BJ (cell line): ENCODE measurements around the gene IL1RAPL1. TPM values are rescaled to one million over a fixed set of nuclear protein-coding genes. Genes with fewer than 3 reads are reported as not detected.

Experiments
- CTCF ChIA-PET: fragments of 350-600 bp; formaldehyde crosslinking; extraction: SDS; loops from one replicate; lab custom pipeline; 2021; ENCODE audit warnings: antibody characterized with exemption, inconsistent platforms; lab: Yijun Ruan, JAX
- POLR2A ChIA-PET: fragments of 300-600 bp; sonication (Branson Sonifier 250); formaldehyde crosslinking; extraction: SDS; loops from one replicate; lab custom pipeline; 2021; ENCODE audit warnings: antibody characterized with exemption; lab: Charles Lee
- DNase-seq: peaks from one replicate; pipeline ENCODE4 v3.0.0-alpha.2; 2011; ENCODE audit warnings: low read depth
- H3K27me3 ChIP-seq: 2 replicates; pipeline ENCODE4 v1.6.0; 2011; ENCODE audit warnings: low read length; ENCODE audit not compliant: control insufficient read depth, insufficient read depth
- H3K36me3 ChIP-seq: 2 replicates; pipeline ENCODE4 v1.5.1; 2011; ENCODE audit warnings: low read length; ENCODE audit not compliant: control insufficient read depth, insufficient read depth
- H3K4me3 ChIP-seq: 2 replicates; pipeline ENCODE4 v1.5.1; 2011; ENCODE audit warnings: low read depth, mild to moderate bottlenecking, control low read depth, low read length
- polyA plus RNA-seq: library from polyadenylated mRNA; depleted of rRNA; stranded (reverse); fragments of >200 nt; gene quantifications from 2 replicates; pipeline ENCODE4 v1.2.3, GENCODE V29; 2011
- TF ChIP-seq, protein P1 (sequence below): IDR thresholded peaks from 2 replicates; pipeline ENCODE4 v1.5.1; 2011; ENCODE audit warnings: low read depth, mild to moderate bottlenecking, control low read depth, inconsistent platforms, low read length, moderate library complexity; ENCODE audit not compliant: insufficient read depth

IL1RAPL1 gene
- polyA plus RNA-seq, 1 experiment, result 0.02 TPM

DNA sequence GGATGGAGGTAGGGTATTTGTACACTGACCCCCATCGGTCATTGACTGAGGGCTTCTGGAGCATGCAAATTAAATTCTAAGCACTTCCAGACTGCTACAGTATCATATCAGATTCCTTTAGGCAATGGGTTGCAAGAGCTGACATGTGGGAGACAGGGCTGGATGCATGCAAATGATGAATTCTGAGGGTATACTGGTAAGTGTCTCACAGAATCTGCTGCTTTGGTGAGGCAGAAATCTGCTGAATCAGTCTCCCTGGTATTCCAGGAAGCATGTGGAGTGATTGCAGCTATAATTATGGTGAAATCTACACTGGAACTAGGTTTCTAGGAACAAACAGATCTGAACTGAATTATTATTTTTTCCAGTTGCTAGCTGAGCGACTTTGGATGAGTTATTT lies 943.3 kb downstream of the IL1RAPL1 start:
- H3K4me3 ChIP-seq, result no peak overlapping the region
- ChIA-PET CTCF (no interaction called here), POLR2A (no interaction called here)
- H3K27me3 ChIP-seq, result no peaks in the 10 kb centered on the region
- no peaks in the 10 kb centered on the region for H3K36me3 ChIP-seq
- DNase-seq, result no peak
- TF ChIP-seq, protein P1, sequence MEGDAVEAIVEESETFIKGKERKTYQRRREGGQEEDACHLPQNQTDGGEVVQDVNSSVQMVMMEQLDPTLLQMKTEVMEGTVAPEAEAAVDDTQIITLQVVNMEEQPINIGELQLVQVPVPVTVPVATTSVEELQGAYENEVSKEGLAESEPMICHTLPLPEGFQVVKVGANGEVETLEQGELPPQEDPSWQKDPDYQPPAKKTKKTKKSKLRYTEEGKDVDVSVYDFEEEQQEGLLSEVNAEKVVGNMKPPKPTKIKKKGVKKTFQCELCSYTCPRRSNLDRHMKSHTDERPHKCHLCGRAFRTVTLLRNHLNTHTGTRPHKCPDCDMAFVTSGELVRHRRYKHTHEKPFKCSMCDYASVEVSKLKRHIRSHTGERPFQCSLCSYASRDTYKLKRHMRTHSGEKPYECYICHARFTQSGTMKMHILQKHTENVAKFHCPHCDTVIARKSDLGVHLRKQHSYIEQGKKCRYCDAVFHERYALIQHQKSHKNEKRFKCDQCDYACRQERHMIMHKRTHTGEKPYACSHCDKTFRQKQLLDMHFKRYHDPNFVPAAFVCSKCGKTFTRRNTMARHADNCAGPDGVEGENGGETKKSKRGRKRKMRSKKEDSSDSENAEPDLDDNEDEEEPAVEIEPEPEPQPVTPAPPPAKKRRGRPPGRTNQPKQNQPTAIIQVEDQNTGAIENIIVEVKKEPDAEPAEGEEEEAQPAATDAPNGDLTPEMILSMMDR, result no peak

DNA sequence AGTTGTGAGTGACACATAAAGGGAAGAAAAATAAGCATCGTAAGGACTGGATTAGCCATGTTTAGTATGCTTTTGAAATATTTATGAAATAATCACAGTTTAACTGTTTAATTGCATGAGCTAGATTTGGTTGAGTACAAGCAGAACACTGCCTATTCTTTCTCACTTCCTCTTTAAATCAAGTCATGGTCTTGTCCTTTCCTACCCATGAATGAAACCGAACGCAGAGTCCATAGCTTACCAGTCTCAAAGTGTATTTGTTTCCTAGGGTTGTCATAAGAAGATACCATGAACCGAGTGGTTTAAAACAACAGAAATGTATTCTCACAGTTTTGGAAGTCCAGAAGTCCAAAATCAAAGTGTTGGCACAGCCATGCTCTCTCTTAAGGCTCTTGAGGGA lies 944.1 kb downstream of the IL1RAPL1 start:
- ChIA-PET CTCF (no interaction called here), POLR2A (no interaction called here)
- Histone ChIP-seq H3K36me3 (no peaks in the 10 kb centered on the region), H3K4me3 (no peak overlapping the region), H3K27me3 (no peaks in the 10 kb centered on the region)
- TF ChIP-seq, protein P1, result no peak
- DNase-seq, result no peak

DNA sequence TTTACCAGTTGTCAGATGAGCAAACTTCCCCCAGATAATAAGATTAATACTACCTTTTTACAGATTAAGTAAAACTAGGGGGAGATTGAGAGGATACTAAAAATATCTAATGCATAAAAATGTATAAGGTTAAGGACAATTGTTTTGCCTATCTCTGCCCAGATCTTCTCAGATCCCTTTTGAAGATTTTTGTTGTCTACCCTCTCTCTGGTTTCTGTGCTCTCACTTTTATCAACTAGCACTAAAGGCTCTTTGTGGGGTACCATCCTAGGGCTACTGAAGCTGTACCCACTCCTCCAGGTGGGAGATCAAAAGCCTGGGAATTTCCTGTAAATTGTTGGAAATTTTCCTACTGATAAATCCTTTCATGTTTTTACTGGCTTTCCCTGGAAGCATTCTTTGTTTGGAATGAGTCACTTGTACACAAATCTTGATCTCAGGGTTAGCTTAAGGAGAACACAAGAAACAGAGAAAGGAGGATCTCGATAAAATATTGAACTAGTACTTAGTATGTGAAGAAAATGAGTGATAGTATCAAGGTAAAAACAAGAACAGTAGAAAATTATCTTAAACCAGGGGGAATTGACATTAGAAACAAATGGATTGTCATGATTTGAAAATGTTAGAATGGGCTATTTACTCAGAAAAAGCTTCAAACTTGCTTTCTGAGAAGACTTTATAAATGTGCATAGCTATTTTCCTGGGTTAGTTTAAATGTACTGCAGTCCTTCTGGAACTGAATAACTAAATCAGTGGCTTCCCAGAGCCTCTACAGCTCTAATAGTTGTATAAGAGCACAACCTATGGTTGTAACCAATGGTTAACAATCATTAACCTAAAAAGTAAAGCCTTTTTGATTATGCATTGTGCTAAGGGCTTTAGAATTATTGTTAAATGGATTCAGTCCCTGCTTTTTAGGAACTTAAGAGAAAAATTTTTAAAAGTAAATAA lies 948.2 kb downstream of the IL1RAPL1 start:
- no peaks in the 10 kb centered on the region for H3K36me3 ChIP-seq
- no peak overlapping the region for H3K4me3 ChIP-seq
- CTCF ChIA-PET, result interaction anchor here (0.6 kb wide), 1 partner anchor 370 kb away, joined by 3 read pairs; no protein-coding TSS in a partner anchor
- POLR2A ChIA-PET, result no interaction called here
- TF ChIP-seq, protein P1, result no peak
- H3K27me3 ChIP-seq, result no peaks in the 10 kb centered on the region
- no peak for DNase-seq

DNA sequence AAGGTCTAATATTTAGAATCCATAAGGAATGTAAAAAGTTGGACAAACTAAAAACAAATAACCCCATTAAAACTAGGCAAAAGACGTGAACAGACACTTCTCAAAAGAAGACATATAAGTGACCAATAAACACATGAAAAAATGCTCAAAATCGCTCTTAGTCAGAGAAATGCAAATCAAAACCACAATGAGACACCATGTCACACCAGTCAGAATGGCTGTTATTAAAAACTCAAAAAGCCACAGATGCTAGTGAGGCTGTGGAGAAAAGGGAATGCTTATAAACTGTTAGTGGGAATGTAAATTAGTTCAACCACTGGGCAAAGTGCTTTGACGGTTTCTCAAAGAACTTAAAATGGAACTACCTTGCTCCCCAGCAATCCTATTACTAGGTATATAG lies 953.8 kb downstream of the IL1RAPL1 start:
- Histone ChIP-seq H3K4me3 (no peak overlapping the region), H3K36me3 (no peaks in the 10 kb centered on the region), H3K27me3 (no peaks in the 10 kb centered on the region)
- POLR2A ChIA-PET, result no interaction called here
- CTCF ChIA-PET, result no interaction called here
- TF ChIP-seq, protein P1, result no peak
- DNase-seq, result no peak

DNA sequence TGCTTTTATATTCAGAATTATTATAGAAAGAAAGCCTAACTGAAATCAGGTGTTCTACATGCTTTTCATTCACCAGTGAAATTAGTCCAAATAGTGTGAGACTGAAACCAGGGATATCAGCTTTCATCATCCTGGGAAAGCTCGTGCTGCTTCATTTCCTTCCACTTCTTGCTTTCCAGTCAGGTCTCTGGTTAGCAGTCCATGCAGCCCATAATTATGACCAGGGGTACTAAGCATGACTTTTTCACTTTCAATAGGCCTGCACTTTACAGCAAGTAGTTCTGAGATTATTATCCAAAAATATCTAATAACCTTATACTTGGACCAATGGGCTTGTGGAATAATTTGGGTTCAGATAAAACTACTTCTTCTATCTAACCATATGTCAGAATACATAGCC lies 954.9 kb downstream of the IL1RAPL1 start:
- CTCF ChIA-PET, result no interaction called here
- no peak overlapping the region for H3K4me3 ChIP-seq

More for the DNA sequence above, 954.9 kb downstream of the IL1RAPL1 start:
- TF ChIP-seq, protein P1, result no peak
- no peak for DNase-seq
- H3K27me3 ChIP-seq, result no peaks in the 10 kb centered on the region
- no peaks in the 10 kb centered on the region for H3K36me3 ChIP-seq
- POLR2A ChIA-PET, result no interaction called here
